Stimulated activated CD4-positive, alpha-beta T cell treated with anti-CD3 and anti-CD28 coated beads, Interleukin-1b, Interleukin-23, amount 100 ng/mL, for 4 hours (primary cell): ENCODE results near the gene MYBL2.
A peak's percentile ranks its signal among the peaks of the same experiment; 100 is the strongest.

Experiments used
- DNase-seq, 2 donors: peaks; one replicate each; pipeline ENCODE4 v3.0.0-alpha.2; 2020; ENCODE audit warnings: low read depth in 2 of 2

Gene MYBL2

DNA sequence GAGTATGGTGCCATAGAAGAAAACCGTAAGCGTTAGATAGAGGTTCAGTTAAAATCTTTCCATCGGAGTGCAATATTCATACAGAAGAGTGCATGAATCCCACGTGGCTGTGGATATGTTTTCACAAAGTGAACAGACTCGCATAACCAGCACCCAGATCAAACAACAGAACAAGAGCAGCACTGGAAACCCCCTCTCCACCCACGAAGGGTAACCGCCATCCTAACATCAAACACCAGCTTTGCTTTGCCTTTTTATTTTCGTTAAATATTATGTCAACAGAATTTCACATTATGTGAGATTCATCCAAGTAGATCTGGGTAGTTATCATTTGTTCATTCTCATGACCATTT is 55.2 kb downstream of the MYBL2 start:
- DNase-seq = peak; percentile 26 to 45

DNA sequence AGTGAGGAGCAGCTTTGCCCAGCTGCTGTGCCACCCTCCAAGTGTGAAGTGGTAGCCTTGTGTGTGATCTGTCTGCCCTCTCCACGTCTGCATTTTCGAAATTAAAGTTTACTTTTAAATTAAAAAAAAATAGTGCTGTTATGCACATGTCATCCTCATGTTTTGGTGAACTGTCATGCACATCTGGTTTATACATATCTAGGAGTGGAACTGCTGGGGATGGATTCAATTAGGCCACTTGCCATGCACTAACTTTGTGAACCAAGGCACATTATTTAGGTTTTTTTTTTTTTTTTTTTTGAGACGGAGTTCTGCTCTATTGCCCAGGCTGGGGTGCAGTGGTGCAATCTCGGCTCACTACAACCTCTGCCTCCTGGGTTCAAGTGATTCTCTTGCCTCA is 56.3 kb downstream of the MYBL2 start:
- DNase-seq = no peak

DNA sequence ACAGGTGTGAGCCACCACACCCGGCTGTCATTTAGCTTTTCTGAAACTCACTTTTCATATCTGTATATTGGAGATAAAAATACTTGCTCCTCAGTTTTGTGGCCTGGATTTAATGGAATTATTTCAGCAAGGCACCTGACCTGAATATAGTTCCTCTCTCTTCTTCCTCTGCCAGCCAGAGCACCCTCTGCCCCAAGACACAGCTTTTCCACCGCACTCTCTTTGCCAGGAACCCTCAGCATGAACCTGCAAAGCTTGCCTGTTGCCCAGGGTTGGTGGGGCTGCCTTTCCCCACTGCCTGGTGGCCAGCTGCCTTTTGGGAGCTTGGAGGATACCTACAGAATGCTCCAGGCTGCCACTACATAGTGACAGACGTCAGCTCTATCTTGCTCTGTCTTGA is 56.8 kb downstream of the MYBL2 start:
- DNase-seq = no peak

DNA sequence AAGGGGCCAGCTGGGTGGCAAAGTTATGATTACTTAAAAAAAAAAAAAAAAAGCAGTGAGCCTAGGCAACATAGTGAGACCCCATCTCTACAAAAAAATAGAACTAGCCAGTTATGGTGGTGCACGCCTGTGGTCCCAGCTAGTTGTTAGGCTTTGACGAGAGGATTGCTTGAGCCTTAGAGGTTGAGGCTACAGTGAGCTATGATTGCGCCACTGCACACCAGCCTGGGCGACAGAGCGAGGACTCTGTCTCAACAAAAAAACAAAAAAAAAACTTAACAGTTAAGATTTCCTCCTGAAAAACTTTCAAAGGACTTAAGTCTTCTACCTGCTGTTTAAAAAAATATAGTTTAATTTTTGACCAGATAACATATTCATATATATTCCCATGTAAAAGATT is 57.5 kb downstream of the MYBL2 start:
- no peak for DNase-seq

DNA sequence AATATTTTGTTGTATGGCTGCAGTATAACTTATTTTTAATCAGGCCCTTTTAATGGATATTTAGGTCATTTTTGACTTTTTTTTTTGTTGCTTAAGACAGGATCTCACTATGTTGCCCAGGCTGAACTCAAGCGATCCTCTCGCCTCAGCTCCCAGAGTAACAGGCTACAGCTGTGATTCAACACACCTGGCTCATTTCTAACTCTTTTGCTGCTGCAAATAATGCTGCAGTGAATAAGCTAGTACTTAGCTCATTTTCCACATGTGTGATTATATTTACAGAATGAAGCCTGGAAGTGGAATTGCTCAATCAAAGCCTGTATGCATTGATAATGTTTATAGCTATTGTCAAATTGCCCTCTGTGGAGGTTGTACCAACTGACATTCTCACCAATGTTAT is 58.8 kb downstream of the MYBL2 start:
- no peak for DNase-seq

DNA sequence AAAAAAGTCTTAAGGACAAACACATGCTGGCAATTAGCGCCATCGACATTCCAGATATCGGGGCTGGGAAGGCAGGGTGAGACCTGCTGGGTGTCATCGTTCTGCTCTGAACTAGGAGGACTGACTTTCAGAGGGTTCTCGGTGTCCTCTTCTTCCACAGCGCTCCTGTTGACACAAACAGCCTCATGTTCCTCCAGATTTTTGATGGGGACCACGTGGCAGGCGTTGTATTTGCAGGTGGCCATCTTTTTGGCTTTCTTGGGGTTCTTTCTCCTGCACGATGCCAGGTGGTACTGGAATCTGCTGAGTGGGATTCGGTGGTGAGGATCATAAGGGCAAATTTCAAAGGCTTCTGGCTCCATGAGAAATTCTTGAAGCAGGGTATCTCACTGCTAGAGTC is 59.4 kb downstream of the MYBL2 start:
- no peak for DNase-seq

DNA sequence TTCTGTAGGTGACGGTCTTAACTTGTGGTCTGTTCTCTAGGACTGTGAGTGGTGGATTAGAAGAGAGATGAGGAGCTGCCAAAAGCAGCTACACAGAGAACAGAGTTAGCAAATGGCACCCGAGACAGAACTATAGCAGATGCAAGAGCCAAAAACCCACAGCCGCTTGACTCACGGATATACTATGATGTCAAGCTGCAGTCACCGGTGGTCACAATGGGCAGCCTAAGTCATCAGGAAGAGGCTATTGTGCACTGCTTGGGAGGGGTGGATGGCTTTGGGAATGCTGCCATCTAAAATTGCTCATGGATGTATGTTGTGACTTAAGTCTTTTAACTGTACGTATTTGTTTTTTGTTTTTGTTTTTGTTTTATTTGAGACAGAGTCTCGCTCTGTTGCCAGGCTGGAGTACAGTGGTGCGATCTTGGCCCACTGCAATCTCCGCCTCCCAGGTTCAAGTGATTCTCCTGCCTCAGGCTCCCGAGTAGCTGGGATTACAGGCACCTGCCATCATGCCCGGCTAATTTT is 60.0 kb downstream of the MYBL2 start, which contains the start of gene GTSF1L:
TSS of gene GTSF1L (minus strand) at position 192 of the 528 bp plus-strand sequence. CDS start 308 bp downstream, outside the sequence.
- DNase-seq = no peak

DNA sequence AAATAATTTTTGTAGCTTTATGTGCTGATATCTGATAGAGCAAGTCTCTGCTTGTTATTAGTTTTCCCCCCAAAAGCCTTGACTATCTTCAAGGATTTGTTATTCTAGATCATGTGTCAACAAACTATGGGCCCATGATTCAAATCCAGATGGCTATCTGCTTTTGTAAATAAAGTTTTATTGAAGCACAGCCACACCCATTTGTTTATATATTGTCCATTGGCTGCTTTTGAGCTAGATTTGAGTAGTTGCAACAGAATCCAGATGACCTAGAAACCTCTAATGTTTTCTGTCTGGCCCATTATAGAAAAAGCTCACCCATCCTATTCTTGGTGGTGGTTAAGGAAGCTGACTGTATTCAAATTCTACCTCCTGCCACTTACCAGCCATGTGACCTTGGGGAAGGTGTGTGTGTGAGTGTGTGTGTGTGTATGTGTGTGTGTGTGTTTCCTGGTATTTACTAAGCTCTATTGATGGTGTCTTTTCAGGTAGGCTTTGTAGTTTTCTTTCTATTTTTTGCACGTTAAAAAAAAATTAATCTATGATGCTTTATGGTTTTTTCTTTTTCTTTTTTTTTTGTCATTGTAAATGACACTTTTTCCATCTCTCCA is 61.2 kb downstream of the MYBL2 start:
- no peak for DNase-seq

DNA sequence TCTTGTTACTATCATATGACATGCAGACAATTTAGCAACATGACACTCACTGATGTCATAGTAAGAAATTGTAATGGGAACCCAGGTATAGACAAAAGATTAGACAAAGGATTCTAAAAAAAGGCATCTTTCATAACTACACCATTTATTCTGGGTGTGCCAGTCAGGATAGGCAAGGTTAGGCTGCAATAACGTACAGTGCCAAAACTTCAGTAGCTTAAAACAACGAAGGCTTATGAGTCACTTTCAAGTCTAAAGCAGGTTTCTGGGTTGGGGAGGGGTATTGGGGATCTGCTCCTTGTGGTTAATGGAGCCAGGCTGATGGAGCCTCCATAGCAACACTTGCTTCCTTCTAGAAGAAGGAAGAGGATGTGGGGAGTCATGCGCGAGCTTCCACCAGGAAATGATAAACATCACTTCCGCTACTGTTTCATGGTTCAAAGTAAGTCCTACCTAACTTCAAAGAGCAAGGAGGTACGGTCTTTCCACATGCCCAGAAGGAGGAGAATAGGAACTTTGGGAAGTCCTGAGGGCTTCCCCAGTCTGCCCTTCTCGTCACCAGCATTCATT is 61.9 kb downstream of the MYBL2 start:
- no peak for DNase-seq

DNA sequence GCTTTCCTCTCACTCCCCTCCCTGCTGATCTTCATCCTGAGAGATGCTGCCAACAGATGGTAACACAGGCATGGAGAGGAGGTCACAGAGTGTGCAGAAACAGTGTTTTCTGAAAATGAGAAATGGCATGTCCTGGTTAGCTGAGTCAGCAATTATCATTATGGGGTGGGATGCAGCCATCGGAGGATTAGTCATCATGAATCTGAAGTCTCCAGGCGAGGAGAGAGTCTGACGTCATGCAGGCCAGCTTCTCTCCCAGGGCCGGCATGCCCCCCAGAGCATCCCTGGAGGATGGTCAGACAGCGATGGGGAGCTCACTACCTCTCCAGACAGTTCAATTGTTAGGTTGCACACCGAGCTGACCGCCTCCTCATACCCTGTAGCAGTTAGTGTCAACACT is 64.6 kb downstream of the MYBL2 start:
- no peak for DNase-seq

DNA sequence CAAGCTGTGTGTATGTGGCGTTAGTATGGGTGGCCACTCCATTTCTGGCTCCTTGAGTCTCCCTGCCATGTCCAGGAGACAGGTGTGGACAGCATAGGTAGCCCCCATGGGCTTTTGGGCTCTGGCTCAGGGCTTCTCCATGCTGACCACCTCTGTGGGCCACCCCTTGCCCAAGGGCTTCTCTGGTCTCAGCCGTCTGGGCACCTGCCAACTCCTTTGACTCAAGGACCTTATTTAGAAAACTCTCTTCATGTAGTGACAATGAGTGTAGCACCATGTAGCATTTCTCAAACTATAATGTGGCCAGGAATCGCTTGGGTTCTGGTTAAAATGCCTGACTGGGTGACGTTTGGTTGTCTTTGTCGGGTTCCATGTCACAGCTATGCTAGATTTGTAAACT is 65.0 kb downstream of the MYBL2 start:
- no peak for DNase-seq

DNA sequence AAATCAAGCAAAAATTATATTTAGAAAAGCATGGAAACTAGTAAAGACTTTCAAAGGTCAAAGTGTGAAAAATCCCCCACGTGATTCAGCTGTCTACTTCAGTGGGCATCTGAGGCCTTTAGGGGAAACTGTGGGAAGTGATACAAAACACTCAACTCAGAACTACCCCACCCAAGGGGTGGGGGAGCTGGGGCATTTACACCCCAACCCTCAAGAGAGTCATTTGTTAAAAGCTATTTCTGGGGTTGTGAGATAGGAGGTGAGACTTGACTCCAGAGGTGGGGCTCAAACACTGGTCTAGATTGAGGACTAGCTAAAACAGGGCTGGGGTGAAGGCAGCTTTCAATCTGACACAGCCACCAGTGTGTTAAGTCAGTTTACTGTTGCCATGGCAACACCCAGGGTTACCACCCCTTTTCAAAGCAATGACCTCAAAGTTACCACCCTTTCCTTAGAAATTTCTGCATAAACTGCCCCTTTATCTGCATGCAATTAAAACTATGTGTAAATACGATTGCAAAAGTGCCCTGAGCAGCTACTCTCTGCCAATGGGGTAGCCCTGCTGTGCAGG is 69.8 kb downstream of the MYBL2 start:
- DNase-seq = no peak

DNA sequence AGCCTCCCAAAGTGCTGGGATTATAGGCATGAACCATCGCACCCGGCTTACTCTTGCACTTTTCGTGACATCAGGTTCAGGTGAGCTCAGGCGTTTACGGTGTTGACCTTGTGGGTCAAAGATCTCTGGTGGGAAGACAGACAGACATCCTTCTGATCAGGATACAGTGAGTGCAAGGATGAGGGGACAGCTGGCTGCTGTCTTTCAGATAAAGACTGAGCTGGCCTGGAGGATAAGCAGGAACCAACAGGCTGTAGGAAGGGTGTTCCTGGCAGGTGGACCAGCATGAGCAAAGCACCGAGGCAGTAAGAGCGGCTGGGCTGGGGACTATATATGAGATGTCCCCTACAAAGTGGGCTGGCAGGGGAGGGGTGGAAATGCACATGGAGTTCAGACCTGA is 71.0 kb downstream of the MYBL2 start:
- no peak for DNase-seq

DNA sequence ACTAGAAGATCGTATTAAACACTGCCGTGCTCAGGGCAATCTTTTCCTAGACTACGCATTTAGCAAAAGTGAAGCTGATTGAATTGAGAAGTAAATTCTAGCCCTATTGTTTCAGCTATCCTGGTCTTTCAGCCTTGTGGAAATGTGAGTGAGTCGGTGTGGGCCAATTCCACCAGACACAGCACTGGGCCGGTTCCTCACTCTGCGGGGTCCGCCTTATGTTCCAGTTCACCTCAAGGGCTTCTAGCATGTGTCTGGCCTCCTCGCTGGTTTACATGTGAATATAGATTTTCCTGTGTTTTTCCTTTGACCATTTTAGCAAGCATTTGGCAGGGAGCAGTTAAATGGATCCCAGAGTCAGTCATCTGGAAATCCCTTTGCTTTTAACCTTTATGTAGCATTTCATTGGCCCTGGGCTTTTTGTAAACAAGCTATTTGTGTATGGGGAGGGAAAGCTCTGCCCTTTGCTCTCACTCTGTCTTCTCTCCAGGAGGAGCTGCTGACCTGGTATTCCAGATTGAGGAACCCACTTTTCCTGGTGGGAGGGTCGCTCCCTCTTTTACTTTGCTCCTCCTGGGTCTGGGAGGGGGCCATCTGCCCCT is 72.3 kb downstream of the MYBL2 start:
- DNase-seq = no peak

DNA sequence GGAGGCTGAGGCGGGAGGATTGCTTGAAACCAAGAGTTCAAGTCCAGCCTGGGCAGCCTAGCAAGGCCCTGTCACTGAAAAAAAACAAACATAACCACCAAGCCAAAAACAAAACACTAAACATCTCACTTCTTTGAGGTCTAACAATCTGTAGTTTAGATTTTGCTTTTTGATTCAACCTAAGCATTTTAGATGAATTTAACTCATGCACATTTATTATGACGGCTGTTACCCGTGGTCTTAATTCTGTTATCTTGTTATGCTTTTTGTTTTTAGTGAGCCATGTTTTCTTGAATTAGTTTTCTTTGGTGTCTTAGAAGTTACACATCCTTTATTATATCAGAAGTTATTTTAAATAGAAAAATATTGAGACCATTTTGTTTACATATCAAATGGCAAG is 73.7 kb downstream of the MYBL2 start:
- no peak for DNase-seq

DNA sequence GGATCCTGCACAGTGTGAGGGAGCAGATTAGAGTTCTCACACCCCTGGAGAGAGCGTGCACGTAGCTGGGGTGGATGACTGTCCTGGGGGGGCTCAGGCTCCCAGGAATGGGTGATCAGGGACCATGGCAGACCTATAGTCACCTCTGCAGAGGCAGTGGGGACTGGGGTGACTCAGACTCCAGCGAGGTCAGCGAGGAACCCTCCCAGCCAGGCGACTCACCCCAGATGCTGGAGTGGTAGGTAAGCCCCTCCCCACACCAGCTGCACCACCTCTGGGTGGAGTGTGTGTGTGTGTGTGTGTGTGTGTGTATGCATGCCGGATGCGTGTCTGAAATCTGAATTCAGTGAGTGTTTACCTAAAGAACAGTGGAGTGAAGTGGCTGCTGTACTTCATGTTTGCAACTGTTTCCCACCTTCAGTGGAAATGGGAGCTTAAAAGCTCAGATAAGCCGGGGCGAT is 77.3 kb downstream of the MYBL2 start:
- no peak for DNase-seq

DNA sequence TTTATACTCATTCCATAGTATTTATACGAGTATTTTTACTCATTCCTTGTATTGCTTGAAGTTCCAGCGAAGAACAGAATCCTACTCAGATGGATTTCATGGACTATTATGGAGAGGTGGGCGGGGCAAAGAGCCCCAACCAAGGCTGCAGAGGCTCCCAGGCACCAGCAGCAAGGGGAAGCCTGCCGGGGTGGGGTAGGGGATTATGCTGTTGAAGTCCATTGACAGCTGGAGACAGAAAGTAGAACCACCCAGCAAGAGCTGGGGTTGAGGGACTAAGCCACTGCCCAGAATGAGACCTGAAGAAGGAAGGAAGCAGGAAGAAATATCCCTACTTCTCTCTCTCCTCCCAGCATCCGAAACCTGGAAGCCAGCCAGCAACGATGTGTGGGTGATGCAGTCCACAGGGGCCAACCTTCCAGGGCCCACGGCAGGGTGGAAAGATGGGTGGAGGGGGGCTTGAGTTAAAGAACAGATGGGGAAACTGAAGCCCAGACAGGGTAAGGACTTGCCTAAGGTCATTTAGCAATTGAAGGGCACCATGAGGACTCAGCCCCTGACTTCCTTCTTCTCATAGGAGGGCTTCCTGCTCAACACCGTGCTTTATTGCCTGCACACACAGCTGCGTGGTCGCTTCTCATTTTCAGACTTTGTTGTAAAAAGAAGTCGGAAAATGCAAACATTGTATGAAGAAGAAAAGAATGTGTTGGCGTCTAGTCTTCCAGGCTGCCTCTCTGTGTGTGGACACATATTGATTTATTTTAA is 78.2 kb downstream of the MYBL2 start:
- DNase-seq = no peak

DNA sequence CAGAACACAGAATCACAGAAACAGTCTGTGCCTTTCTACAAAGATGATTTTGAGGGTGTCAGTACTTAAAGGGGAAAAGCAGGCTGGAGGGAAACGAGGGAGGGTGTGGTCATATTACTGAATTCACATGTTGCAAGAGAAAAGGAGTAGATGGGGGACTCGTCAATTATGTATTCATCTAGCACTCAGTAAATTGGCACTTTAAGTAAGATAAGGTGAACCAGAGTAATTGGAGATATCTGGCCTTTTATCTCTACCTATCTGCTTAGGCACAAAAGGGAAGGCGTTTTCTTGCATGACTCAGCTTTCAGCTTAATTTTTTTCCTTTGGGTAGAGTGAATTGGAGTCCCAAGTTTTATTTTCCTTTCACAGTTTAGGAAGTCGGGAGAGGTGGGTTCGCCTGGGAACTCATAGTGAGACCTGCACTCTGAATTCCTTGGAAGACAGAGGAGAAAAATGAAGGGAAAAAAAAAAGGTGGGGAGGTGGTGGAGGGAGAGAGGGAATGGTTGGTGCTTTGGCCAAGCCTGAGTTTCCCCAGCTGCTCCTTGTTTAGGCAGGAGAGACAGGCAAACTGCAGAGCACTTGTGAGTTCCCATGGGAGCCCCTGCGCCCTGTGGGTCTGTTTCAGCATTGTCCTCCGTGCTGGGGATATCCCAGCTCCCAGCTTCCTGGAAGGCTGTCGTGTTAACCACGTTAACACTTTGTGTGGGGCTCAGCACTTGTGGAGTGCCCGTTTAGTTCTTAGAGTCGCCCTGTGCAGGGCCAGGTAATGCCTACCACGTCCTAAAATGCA is 79.6 kb downstream of the MYBL2 start:
- DNase-seq = no peak

DNA sequence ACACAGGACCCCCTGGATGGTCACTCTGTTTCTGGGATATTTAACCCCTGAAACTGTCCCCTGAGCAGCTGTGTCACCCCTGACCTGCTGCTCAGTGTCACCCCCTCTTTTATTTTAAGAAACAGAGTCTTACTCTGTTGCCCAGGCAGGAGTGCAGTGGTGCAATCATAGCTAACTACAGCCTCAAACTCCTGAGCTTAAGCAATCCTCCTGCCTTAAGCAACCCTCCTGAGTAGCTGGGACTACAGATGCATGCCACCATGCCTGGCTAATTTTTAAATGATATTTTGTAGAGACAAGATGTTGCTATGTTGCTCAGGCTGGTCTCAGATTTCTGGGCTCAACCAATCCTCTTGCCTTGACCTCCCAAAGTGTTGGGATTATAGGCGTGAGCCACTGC is 81.4 kb downstream of the MYBL2 start:
- no peak for DNase-seq

DNA sequence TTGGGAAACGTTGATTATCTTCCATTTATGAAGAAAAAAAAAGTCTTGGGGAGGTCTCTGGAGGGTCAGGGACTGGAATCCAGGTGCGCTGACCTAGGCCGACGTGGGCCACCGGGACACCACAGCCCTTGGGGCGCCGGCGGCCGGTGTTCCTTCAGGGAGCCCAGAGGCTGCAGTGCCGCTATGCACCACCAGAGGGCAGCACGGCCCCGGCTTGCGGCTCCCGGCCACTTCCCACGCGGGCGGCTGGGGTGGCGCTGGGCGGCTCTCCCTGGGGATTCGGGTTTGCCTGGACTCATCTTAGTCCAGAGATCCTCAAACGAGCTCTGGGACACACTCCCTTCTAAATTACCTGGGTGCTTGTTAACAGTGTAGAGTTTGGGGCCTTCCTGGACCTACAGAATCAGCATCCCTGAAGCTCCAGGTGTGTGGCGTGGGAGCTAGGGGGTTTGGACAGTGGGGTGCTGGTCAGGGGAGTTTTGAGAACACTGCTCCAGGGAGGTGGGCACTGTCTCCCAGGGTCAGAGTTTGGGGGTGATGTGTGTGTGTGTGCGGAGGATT is 82.9 kb downstream of the MYBL2 start:
- DNase-seq = peak; percentile 82 to 89

DNA sequence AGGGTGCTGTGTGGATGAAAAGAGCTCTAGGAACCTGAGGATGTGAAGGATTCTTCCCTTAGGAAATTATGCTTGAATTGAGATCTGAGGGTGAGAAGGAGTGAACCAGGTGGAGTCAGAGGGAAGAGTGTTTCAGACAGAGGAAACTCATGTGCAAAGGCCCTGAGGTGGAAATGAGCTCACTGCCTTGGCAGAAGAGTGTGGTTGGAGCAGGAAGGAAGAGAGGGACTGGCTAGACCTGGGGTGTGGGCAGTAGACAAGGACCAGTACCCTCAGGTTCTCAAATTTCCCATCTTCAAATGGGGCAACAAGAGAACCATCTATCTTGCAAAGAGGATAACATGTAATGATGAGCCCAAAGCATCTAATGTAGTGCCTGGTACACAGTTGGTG is 83.9 kb downstream of the MYBL2 start:
- DNase-seq = no peak
